ENCODE data around the gene ADAMTSL3. TPM values are rescaled to one million over a fixed set of nuclear protein-coding genes. Genes with fewer than 3 reads are reported as not detected.

Gene ADAMTSL3
- total and polyA plus RNA-seq, 9 donors: 26.2 to 63.2 (median 40.8) TPM

DNA sequence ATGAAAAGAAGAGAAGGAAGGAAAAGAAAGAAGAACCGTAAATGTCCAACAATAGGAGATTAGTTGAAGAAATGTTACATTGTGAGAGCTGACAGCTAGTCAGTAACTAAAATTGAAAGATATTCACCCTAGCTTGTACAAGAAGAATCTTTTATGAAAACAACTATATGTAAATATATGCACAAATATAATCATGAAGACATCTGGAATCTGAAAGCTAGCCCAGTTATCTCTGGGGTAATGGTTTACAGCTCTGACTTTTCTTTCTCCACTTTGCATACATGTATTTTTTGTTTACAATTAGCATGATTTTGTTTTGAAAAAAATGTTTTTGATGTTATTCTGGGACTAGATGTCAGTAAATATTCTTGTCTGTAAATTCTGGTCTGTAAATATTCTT, 37.1 kb upstream of the ADAMTSL3 start:
- Histone ChIP-seq H3K27me3 (ENCODE audit: control insufficient read depth, insufficient read depth, low read length) (no peaks in the 10 kb centered on the region), H3K4me1 (ENCODE audit: control insufficient read depth, insufficient read depth, low read length) (peaks cover 9% of the 10 kb centered on the region), H3K4me3 (ENCODE audit: low read length) (no peak overlapping the region), H3K27ac (ENCODE audit: low read length) (no peak overlapping the region), H3K36me3 (ENCODE audit: control insufficient read depth, insufficient read depth, low read length) (no peaks in the 10 kb centered on the region), H3K9me3 (replicated peaks; ENCODE audit: control insufficient read depth, low read depth, low read length) (no peaks in the 10 kb centered on the region)
- WGBS (ENCODE audit: insufficient coverage): no CpG with 5 or more reads among the region's 1 CpG
- DNase-seq: peak; percentile 26

DNA sequence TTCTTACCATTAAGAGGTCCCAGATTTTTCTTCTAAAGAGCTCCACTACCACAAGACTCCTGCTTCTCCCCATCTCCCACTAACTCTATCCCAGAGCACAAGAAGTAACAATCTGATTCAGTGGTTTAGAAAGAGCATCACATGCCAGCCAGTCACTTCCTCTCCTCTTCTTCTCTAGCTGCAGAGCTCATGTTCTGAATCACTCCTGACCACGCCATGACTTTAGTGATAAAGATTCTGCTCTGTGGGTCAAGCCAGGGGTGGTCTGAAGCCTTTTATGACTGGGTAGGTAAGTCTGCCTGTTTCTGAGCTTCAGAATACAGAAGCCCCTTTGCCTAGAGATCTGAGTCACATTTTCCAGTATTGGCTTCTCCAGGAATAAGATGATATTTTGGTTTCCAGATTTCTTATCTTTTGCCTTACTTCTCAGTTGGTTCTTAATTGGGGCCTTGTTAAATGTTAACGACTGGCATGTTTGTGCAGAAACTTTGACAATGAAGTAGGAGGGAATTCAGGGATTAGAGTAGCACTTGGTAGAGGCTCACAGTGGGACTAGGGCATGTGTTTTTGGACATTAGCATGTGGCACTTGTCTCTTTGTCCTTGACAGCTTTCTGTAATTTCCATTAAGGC, 27.6 kb upstream of the ADAMTSL3 start:
- Histone ChIP-seq H3K9me3 (replicated peaks; ENCODE audit: control insufficient read depth, low read depth, low read length) (no peaks in the 10 kb centered on the region), H3K27me3 (ENCODE audit: control insufficient read depth, insufficient read depth, low read length) (no peaks in the 10 kb centered on the region), H3K36me3 (ENCODE audit: control insufficient read depth, insufficient read depth, low read length) (no peaks in the 10 kb centered on the region), H3K4me3 (ENCODE audit: low read length) (no peak overlapping the region), H3K4me1 (ENCODE audit: control insufficient read depth, insufficient read depth, low read length) (no peaks in the 10 kb centered on the region), H3K27ac (ENCODE audit: low read length) (no peak overlapping the region)
- DNase-seq: no peak
- WGBS (ENCODE audit: insufficient coverage): 60% methylated on average over 1 of the region's 2 CpGs

- 100% methylated on average over 1 of the region's 2 CpGs for WGBS (ENCODE audit: insufficient coverage)
- H3K9me3 ChIP-seq (replicated peaks; ENCODE audit: control insufficient read depth, low read depth, low read length): no peaks in the 10 kb centered on the region
- DNase-seq: no peak
These were observed 22.4 kb upstream of the ADAMTSL3 start for GRCh38 chr15:83631534-83631933.

GRCh38 chr15:83643201-83643600, 10.7 kb upstream of the ADAMTSL3 start:
- no peak for DNase-seq
- no peaks in the 10 kb centered on the region for H3K36me3 ChIP-seq (ENCODE audit: control insufficient read depth, insufficient read depth, low read length)
- peaks cover 3% of the 10 kb centered on the region for H3K9me3 ChIP-seq (replicated peaks; ENCODE audit: control insufficient read depth, low read depth, low read length)
- no peaks in the 10 kb centered on the region for H3K27me3 ChIP-seq (ENCODE audit: control insufficient read depth, insufficient read depth, low read length)
- H3K4me3 ChIP-seq (ENCODE audit: low read length): no peak overlapping the region
- no peaks in the 10 kb centered on the region for H3K4me1 ChIP-seq (ENCODE audit: control insufficient read depth, insufficient read depth, low read length)
- no peak overlapping the region for H3K27ac ChIP-seq (ENCODE audit: low read length)

More at GRCh38 chr15:83631534-83631933, 22.4 kb upstream of the ADAMTSL3 start:
- no peak overlapping the region for H3K4me3 ChIP-seq (ENCODE audit: low read length)
- no peaks in the 10 kb centered on the region for H3K27me3 ChIP-seq (ENCODE audit: control insufficient read depth, insufficient read depth, low read length)
- no peaks in the 10 kb centered on the region for H3K36me3 ChIP-seq (ENCODE audit: control insufficient read depth, insufficient read depth, low read length)
- no peaks in the 10 kb centered on the region for H3K4me1 ChIP-seq (ENCODE audit: control insufficient read depth, insufficient read depth, low read length)
- no peak overlapping the region for H3K27ac ChIP-seq (ENCODE audit: low read length)

DNA sequence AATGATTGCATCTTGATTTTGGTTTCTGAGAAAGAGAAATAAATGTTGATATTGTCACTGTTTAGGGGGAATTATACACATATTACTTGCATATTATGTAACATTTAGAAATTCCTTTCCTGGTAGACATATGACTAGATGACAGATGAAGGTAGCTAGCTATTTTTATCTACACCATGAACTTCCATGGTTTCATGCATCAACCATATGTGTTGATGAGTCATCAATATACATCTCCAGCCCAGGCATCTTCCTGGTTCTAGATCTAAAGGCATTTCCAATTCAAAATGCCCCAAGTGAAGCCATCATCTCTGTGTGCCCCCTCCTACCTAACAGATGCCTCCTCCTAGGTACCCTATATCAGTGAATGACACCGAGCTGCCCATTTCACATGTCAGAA, 9.5 kb upstream of the ADAMTSL3 start:
- DNase-seq: no peak
- Histone ChIP-seq H3K36me3 (ENCODE audit: control insufficient read depth, insufficient read depth, low read length) (no peaks in the 10 kb centered on the region), H3K27ac (ENCODE audit: low read length) (no peak overlapping the region), H3K4me1 (ENCODE audit: control insufficient read depth, insufficient read depth, low read length) (no peaks in the 10 kb centered on the region), H3K9me3 (replicated peaks; ENCODE audit: control insufficient read depth, low read depth, low read length) (peaks cover 3% of the 10 kb centered on the region), H3K27me3 (ENCODE audit: control insufficient read depth, insufficient read depth, low read length) (no peaks in the 10 kb centered on the region), H3K4me3 (ENCODE audit: low read length) (no peak overlapping the region)
- WGBS (ENCODE audit: insufficient coverage): 80% methylated on average over 1 of the region's 1 CpG

GRCh38 chr15:83650831-83651230, 3.1 kb upstream of the ADAMTSL3 start:
- peaks cover 20% of the 10 kb centered on the region for H3K4me1 ChIP-seq (ENCODE audit: control insufficient read depth, insufficient read depth, low read length)
- H3K27me3 ChIP-seq (ENCODE audit: control insufficient read depth, insufficient read depth, low read length): peaks cover 32% of the 10 kb centered on the region
- no peaks in the 10 kb centered on the region for H3K36me3 ChIP-seq (ENCODE audit: control insufficient read depth, insufficient read depth, low read length)
- no peak overlapping the region for H3K4me3 ChIP-seq (ENCODE audit: low read length)
- peaks cover 3% of the 10 kb centered on the region for H3K9me3 ChIP-seq (replicated peaks; ENCODE audit: control insufficient read depth, low read depth, low read length)
- WGBS (ENCODE audit: insufficient coverage): no CpG with 5 or more reads among the region's 2 CpGs
- DNase-seq: no peak
- no peak overlapping the region for H3K27ac ChIP-seq (ENCODE audit: low read length)

GRCh38 chr15:83651541-83651940, 2.4 kb upstream of the ADAMTSL3 start:
- Histone ChIP-seq H3K9me3 (replicated peaks; ENCODE audit: control insufficient read depth, low read depth, low read length) (peaks cover 3% of the 10 kb centered on the region), H3K27ac (ENCODE audit: low read length) (no peak overlapping the region), H3K4me3 (ENCODE audit: low read length) (no peak overlapping the region), H3K36me3 (ENCODE audit: control insufficient read depth, insufficient read depth, low read length) (no peaks in the 10 kb centered on the region), H3K27me3 (ENCODE audit: control insufficient read depth, insufficient read depth, low read length) (peaks cover 32% of the 10 kb centered on the region), H3K4me1 (ENCODE audit: control insufficient read depth, insufficient read depth, low read length) (peaks cover 20% of the 10 kb centered on the region)
- DNase-seq: no peak
- WGBS (ENCODE audit: insufficient coverage): 83% methylated on average over 1 of the region's 6 CpGs

DNA sequence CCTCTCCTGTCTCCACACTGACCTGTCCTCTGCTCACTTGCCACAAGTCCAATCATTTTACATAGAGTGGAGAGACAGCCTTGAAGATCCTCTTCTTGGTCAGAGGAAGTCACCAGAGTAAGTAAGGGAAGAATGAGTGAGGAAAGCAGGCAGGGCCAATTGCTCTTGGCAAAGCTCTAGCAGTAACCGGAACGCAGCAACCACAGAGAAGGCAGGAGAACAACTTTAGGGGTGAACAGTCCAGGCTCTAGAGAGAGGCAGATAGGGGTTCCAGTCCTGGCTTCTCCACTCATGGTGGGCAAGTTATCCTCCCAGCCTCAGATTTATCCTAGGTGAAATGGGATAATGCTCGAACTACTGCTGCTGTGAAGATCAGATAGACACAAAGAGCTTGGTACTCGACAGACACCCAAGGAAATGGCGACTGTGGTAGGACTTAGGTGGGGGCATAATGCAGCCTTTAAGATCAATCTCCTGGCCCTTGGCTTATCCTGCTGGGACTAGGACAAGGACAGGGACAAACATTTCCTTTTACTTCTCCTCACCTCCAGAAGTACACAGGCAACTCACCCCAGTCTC, 1.2 kb upstream of the ADAMTSL3 start:
- Histone ChIP-seq H3K4me3 (ENCODE audit: low read length) (no peak overlapping the region), H3K4me1 (ENCODE audit: control insufficient read depth, insufficient read depth, low read length) (peaks cover 26% of the 10 kb centered on the region), H3K9me3 (replicated peaks; ENCODE audit: control insufficient read depth, low read depth, low read length) (peaks cover 3% of the 10 kb centered on the region), H3K27ac (ENCODE audit: low read length) (peak overlapping the region; percentile 47), H3K27me3 (ENCODE audit: control insufficient read depth, insufficient read depth, low read length) (peaks cover 32% of the 10 kb centered on the region), H3K36me3 (ENCODE audit: control insufficient read depth, insufficient read depth, low read length) (peaks cover 3% of the 10 kb centered on the region)
- WGBS (ENCODE audit: insufficient coverage): 55% methylated on average over 2 of the region's 5 CpGs
- DNase-seq: peak; percentile 37

- H3K27me3 ChIP-seq (ENCODE audit: control insufficient read depth, insufficient read depth, low read length): peaks cover 32% of the 10 kb centered on the region
- 44% methylated on average over 8 of the region's 18 CpGs for WGBS (ENCODE audit: insufficient coverage)
- no peak for DNase-seq
- H3K9me3 ChIP-seq (replicated peaks; ENCODE audit: control insufficient read depth, low read depth, low read length): peaks cover 3% of the 10 kb centered on the region
- peaks cover 30% of the 10 kb centered on the region for H3K4me1 ChIP-seq (ENCODE audit: control insufficient read depth, insufficient read depth, low read length)
- H3K27ac ChIP-seq (ENCODE audit: low read length): peak overlapping the region; percentile 47
- peaks cover 6% of the 10 kb centered on the region for H3K36me3 ChIP-seq (ENCODE audit: control insufficient read depth, insufficient read depth, low read length)
- no peak overlapping the region for H3K4me3 ChIP-seq (ENCODE audit: low read length)
These were observed 660 bp upstream of the ADAMTSL3 start for GRCh38 chr15:83653288-83653638.

DNA sequence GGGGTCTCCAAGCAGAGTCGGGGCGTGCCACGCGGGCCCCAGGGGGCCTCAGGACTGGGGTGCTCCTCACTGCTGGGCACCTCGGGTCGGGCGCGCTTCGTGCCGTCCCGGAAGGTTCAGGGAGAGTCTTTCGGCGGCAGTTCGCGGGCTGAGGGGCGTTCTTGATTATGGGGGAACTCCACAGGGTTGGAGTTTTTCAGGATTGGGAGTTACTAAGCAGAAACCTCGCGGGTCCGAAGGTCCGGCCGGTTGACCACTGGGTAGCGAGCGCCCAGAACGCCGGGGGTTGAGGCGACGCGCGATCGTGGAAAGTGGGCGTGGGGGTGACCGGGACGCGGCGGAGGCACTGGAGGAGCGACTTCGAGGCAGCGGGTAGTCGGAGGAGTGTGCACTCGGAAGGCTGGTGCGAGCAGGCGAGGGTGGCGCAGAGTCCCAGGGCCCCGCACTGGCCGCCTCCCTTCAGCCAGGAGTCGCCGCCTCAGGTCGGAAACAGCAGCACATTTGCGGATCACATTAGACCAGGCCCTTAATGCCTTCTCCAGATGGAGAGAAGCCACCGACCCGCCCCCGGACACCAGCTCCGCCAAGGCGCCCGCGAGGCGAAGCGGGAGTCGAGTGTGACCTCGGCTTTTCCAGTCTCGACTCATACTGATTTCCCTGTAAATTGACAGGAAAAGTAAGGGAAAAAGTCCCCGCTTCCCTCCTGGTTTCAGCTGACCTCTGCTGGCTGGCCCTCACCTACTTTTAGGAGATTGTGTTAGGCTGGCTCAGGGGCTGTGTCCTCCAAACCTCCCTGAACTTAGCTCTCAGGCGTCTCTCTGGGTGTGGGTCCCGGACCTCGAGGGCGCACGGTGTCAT, 685 bp downstream of the ADAMTSL3 start:
- 3% methylated on average over 67 of the region's 67 CpGs for WGBS (ENCODE audit: insufficient coverage)
- peaks cover 37% of the 10 kb centered on the region for H3K4me1 ChIP-seq (ENCODE audit: control insufficient read depth, insufficient read depth, low read length)
- peaks cover 3% of the 10 kb centered on the region for H3K9me3 ChIP-seq (replicated peaks; ENCODE audit: control insufficient read depth, low read depth, low read length)
- H3K27ac ChIP-seq (ENCODE audit: low read length): peak overlapping the region; percentile 77
- peak overlapping the region; percentile 77 for H3K4me3 ChIP-seq (ENCODE audit: low read length)
- H3K36me3 ChIP-seq (ENCODE audit: control insufficient read depth, insufficient read depth, low read length): peaks cover 6% of the 10 kb centered on the region
- peaks cover 32% of the 10 kb centered on the region for H3K27me3 ChIP-seq (ENCODE audit: control insufficient read depth, insufficient read depth, low read length)
- peak; percentile 79 for DNase-seq

Measured in muscle of leg (tissue), 11 donors.